ENCODE results near the gene DENND4B.

The DENND4B gene, protein sequence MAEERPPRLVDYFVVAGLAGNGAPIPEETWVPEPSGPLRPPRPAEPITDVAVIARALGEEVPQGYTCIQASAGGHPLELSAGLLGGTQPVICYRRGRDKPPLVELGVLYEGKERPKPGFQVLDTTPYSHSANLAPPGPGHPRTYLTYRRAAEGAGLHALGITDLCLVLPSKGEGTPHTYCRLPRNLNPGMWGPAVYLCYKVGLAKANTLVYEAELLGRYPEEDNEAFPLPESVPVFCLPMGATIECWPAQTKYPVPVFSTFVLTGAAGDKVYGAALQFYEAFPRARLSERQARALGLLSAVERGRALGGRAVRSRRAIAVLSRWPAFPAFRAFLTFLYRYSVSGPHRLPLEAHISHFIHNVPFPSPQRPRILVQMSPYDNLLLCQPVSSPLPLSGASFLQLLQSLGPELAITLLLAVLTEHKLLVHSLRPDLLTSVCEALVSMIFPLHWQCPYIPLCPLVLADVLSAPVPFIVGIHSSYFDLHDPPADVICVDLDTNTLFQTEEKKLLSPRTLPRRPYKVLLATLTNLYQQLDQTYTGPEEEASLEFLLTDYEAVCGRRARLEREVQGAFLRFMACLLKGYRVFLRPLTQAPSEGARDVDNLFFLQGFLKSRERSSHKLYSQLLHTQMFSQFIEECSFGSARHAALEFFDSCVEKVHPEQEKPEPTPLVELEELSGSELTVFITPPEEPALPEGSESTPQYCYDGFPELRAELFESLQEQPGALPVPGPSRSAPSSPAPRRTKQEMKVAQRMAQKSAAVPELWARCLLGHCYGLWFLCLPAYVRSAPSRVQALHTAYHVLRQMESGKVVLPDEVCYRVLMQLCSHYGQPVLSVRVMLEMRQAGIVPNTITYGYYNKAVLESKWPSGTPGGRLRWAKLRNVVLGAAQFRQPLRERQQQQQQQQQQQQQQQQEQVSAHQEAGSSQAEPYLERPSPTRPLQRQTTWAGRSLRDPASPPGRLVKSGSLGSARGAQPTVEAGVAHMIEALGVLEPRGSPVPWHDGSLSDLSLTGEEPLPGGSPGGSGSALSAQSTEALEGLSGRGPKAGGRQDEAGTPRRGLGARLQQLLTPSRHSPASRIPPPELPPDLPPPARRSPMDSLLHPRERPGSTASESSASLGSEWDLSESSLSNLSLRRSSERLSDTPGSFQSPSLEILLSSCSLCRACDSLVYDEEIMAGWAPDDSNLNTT (N-terminal part only)

DNA sequence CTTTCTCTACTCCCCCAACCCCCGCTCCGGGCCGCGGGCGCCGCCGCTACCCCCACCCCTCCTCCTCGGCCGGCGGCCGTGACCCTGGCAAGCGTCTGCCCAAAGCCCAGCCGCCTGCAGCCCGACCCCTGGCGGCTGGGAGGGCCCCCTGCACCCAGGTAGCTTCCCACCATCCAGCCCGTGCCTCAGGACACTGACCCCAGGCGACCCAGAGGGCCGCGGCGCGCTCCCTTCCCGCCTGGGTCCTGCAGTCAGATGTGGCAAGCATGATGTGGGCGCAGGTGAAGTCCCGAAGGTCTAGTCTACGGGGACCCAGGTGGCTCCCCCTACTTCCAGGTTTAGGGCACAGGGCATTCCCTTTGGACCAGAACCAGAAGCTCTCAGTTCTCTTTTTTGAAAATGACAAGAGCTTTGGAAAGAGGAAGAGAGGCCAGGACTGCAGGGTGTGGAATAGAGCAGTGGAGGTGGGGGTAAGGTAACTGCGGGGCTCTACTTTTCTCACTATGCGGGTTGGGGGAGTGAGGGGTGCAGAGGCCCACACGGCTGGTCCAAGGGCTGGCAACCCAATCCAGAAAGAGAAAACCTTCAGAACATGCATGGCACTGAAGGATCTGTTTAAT, at the start of gene DENND4B:
Gene DENND4B (minus strand): TSS at position 97 of the 620 bp plus-strand sequence. CDS start 2,344 bp downstream, outside the sequence.
- Histone ChIP-seq H3K4me3 (peak within 1 kb of the TSS; percentile 92), H3K4me1 (peaks cover 50% of the 10 kb centered on the region), H4K20me1 (peaks cover 6% of the 10 kb centered on the region; the same call in 1 of the 2 replicates), H3K27ac (peak within 1 kb of the TSS; percentile 100), H3K36me3 (peaks cover 73% of the 10 kb centered on the region), H3K9me3 (no peaks in the 10 kb centered on the region), H3K27me3 (no peaks in the 10 kb centered on the region), H3K9ac (peak within 1 kb of the TSS; percentile 99), H3K4me2 (peak within 1 kb of the TSS; percentile 97)
- TF ChIP-seq Cebpa-rat (IDR thresholded peaks at IDR 0.05): no peak

DNA sequence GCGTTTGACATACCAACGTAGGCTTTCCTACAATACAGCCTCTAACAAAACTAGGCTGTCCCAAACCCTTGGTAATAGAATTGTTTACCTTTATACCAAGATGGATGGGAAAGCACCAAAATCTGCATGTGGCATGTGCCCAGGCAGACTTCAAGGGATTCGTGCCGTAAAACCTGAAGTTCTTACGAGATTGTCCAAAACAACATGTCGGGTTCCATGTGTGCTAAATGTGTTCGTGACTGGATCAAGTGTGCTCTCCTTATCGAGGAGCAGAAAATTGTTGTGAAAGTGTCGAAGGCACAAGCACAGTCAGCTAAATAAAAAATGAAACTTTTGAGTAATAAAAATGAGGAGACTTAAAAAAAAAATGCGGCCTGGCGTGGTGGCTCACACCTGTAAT, 49.1 kb upstream of the DENND4B start:
- Histone ChIP-seq H3K4me3 (no peak overlapping the region), H3K27ac (no peak overlapping the region), H3K9me3 (no peaks in the 10 kb centered on the region), H3K9ac (no peak overlapping the region), H3K4me1 (peaks cover 24% of the 10 kb centered on the region), H3K36me3 (peaks cover 47% of the 10 kb centered on the region), H3K4me2 (no peak overlapping the region), H4K20me1 (peaks cover 25% of the 10 kb centered on the region), H3K27me3 (no peaks in the 10 kb centered on the region)
- TF ChIP-seq Cebpa-rat (IDR thresholded peaks at IDR 0.05): no peak

DNA sequence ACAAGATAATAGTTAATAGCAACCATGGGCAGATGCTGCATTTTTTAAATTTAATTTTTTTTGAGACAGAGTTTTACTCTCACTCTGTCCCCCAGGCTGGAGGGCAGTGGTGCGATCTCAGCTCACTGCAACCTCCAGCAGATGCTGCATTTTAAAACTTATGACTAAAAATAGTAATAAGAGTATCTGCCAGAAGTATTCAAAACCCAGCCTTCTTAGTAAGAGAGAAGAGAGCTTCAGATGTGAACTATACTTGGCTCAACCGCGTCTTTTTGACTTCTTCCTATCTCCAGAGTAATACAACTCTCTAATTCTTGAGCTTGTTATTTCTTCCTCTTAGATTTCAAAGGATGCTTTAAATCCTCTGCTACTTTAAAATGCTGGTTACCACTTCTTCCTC, 48.7 kb upstream of the DENND4B start:
- Histone ChIP-seq H3K4me1 (peaks cover 25% of the 10 kb centered on the region), H3K27ac (no peak overlapping the region), H3K36me3 (peaks cover 47% of the 10 kb centered on the region), H3K4me3 (no peak overlapping the region), H3K4me2 (no peak overlapping the region), H4K20me1 (peaks cover 25% of the 10 kb centered on the region), H3K9me3 (no peaks in the 10 kb centered on the region), H3K27me3 (no peaks in the 10 kb centered on the region), H3K9ac (no peak overlapping the region)
- TF ChIP-seq Cebpa-rat (IDR thresholded peaks at IDR 0.05): no peak

DNA sequence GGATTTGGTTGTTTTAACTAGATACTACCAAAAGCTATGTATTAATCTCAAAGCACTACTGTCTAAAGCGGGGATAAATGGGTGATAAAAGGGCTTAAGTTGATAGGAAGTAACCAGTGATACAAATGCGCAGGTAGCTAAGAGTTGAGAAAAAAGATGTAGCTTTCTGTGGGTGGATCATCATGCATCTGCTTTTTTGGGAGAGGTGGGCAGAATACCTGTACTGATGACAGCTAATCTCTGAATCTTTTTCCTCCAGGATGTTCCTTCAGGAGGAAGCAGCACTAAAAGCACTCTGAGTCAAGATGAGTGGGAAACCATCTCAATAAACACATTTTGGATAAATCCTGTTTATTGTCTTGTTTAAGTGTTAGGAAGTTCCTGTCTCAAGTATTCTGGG, 45.3 kb upstream of the DENND4B start:
- Histone ChIP-seq H3K4me3 (peak overlapping the region; percentile 85), H3K27ac (peak overlapping the region; percentile 99), H3K27me3 (no peaks in the 10 kb centered on the region), H3K9me3 (no peaks in the 10 kb centered on the region), H3K9ac (peak overlapping the region; percentile 99), H3K36me3 (peaks cover 47% of the 10 kb centered on the region), H3K4me2 (peak overlapping the region; percentile 91), H3K4me1 (peaks cover 42% of the 10 kb centered on the region), H4K20me1 (peaks cover 25% of the 10 kb centered on the region)
- no peak for TF ChIP-seq Cebpa-rat (IDR thresholded peaks at IDR 0.05)

DNA sequence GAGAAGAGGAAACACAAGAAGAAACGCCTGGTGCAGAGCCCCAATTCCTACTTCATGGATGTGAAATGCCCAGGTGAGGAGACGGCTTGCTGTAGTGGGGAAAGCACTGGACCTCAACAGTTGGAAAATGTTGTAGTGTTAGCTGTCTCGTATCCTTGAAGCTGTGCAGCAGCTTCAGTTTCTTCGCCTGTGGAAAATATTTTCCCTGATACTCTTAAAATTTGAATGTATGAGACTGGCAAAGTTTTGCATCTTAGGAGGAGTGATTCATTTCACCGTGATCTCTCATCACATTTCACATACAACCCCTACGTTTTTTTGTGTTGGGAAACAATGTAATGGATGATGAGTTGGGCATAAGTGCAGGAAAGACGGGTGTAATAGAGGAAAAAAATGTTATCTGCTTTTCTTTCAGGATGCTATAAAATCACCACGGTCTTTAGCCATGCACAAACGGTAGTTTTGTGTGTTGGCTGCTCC, 44.7 kb upstream of the DENND4B start:
- Histone ChIP-seq H3K27ac (peak overlapping the region; percentile 99), H3K4me2 (peak overlapping the region; percentile 91), H3K9me3 (no peaks in the 10 kb centered on the region), H3K4me3 (peak overlapping the region; percentile 85), H3K9ac (peak overlapping the region; percentile 99), H4K20me1 (peaks cover 25% of the 10 kb centered on the region), H3K4me1 (peaks cover 46% of the 10 kb centered on the region), H3K36me3 (peaks cover 46% of the 10 kb centered on the region), H3K27me3 (no peaks in the 10 kb centered on the region)
- no peak for TF ChIP-seq Cebpa-rat (IDR thresholded peaks at IDR 0.05)

DNA sequence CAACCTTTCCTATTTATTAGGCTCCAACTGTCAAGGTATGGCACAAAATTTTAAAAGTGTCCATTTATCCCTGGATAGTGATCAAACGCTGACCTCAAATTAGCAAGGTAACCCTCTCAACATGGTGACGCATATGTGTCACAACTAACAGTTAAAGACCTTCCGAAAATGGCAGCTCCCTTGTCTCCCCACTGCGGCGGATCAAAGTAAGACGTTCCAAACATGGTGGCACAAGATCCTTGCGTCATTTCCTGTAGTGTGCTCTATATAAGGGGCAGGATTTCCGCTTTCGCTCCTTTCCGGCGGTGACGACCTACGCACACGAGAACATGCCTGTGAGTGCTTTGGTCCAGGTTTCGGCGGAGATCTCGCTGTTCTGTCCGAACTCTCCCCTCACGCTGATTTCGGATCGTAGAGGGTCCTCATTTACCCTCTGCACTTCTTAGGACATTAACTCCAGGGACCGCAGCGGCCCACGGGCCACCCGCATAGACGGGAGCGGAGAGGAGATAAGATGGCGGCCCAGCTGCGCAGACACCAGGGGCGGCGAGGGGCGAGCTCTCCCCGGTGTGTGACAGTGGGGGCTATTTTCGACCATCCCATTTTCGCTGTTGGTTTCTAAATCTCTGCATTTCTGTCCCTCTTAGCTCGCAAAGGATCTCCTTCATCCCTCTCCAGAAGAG, 44.1 kb upstream of the DENND4B start, which contains the start of gene RPS27:
Gene RPS27 (plus strand): TSS at position 295 of the 683 bp plus-strand sequence. CDS start 35 bp downstream, at position 330.
- Histone ChIP-seq H3K9me3 (no peaks in the 10 kb centered on the region), H3K27me3 (no peaks in the 10 kb centered on the region), H3K4me3 (peak within 1 kb of the TSS; percentile 85), H3K9ac (peak within 1 kb of the TSS; percentile 99), H3K4me2 (peak within 1 kb of the TSS; percentile 91), H4K20me1 (peaks cover 25% of the 10 kb centered on the region), H3K4me1 (peaks cover 51% of the 10 kb centered on the region), H3K36me3 (peaks cover 40% of the 10 kb centered on the region), H3K27ac (peak within 1 kb of the TSS; percentile 99)
- 0 out of 2 replicates have a peak, but pooled peaks have one; percentile 23 for TF ChIP-seq Cebpa-rat (IDR thresholded peaks at IDR 0.05)

DNA sequence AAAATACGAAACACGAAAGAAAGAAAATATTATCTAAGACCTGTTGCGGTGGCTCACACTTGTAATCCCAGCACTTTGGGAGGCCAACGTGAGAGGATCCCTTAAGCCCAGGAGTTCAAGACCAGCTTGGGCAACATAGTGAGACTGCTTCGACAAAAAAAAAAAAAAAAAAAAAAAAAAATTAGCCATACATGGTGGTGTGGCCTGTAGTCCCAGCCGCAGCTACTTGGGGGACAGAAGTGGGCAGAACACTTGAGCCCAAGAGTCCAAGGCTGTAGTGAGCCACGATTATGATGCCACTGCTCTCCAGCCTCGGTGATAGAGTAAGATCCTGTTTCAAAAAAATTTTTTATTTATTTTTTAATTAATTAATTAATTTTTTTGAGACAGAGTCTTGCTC, 41.1 kb upstream of the DENND4B start:
- Histone ChIP-seq H3K9me3 (no peaks in the 10 kb centered on the region), H3K36me3 (peaks cover 10% of the 10 kb centered on the region), H3K4me2 (peak overlapping the region; percentile 96), H3K9ac (peak overlapping the region; percentile 54), H3K27me3 (no peaks in the 10 kb centered on the region), H3K4me1 (peaks cover 55% of the 10 kb centered on the region), H3K4me3 (peak overlapping the region; percentile 66), H3K27ac (peak overlapping the region; percentile 66), H4K20me1 (peaks cover 14% of the 10 kb centered on the region)
- no peak for TF ChIP-seq Cebpa-rat (IDR thresholded peaks at IDR 0.05)

DNA sequence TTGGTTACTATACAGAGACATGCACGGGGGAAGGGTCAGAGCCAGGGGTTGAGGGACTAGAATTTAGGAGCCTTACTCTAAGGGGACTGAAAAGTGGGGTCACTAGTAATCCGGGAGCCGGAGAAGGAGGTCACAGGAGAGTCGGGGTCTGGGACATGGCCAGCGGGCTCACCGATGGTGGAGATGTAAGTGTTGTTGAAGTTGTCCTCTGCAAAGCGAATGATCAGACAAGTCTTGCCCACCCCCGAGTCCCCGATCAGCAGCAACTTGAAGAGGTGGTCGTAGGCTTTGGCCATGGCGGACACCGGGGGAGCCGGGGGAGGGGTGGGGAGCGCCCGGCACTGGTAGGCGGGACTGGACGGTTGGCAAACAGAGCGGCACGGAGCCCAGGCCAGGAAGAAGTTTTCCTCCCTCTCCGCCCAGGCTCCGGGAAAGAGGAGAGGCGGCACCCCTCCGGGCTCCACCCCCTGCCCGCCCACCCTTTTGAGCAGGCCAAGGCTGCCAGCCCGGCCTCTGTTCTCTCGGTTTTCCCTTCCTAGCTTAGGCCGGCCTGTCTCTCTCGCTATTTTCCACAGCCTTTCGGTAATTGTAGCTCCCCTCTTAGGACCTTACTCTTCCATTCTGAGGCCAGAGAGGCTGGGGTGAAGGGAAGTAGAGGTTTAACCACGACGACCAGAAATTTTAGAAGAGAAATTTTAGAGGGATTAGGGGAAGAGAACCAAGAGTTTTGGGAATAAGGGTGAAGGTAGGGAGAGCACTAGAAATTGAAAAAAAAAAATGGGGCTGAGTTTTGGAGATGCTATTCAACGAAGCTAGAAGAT, 39.6 kb upstream of the DENND4B start, which contains the start of gene RAB13:
Gene RAB13 (minus strand): TSS at position 399 of the 821 bp plus-strand sequence. CDS start 103 bp downstream, at position 296.
- Histone ChIP-seq H3K9me3 (no peaks in the 10 kb centered on the region), H3K4me3 (peak within 1 kb of the TSS; percentile 66), H4K20me1 (no peaks in the 10 kb centered on the region), H3K27me3 (no peaks in the 10 kb centered on the region), H3K27ac (peak within 1 kb of the TSS; percentile 66), H3K4me2 (peak within 1 kb of the TSS; percentile 96), H3K36me3 (no peaks in the 10 kb centered on the region), H3K4me1 (peaks cover 42% of the 10 kb centered on the region), H3K9ac (peak within 1 kb of the TSS; percentile 73)
- TF ChIP-seq Cebpa-rat (IDR thresholded peaks at IDR 0.05): no peak

Measured in BLaER1 (cell line).